Measurements from ENCODE around the gene HYAL4.
"Not testable (repeated sequence)": the region's sequence is repeated elsewhere in the genome, so short reads cannot be mapped to it uniquely, and the experiment has no call there.

The HYAL4 gene, protein sequence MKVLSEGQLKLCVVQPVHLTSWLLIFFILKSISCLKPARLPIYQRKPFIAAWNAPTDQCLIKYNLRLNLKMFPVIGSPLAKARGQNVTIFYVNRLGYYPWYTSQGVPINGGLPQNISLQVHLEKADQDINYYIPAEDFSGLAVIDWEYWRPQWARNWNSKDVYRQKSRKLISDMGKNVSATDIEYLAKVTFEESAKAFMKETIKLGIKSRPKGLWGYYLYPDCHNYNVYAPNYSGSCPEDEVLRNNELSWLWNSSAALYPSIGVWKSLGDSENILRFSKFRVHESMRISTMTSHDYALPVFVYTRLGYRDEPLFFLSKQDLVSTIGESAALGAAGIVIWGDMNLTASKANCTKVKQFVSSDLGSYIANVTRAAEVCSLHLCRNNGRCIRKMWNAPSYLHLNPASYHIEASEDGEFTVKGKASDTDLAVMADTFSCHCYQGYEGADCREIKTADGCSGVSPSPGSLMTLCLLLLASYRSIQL

DNA sequence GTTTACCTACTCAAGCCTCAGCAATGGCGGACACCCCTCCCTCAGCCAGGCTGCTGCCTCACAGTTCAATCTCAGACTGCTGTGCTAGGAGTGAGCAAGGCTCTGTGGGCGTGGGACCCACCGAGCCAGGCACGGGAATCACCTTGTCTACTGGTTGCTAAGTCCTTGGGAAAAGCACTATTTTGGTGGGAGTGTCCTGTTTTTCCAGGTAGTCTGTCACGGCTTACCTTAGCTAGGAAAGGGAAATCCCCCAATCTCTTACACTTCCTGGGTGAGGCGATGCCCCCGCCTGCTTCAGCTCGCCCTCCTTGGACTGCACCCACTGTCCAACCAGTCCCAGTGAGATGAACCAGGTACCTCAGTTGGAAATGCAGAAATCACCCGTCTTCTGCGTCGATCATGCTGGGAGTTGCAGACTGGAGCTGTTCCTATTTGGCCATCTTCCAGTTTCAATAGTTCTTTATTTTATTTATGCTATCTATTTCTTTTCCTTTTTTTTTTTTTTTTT is at the start of gene HYAL4:
Gene HYAL4, plus strand, starts transcription at position 458 of the 508 bp plus-strand sequence. CDS start 23,105 bp downstream, outside the sequence.
- no peak for DNase-seq (ENCODE audit: low spot score)

DNA sequence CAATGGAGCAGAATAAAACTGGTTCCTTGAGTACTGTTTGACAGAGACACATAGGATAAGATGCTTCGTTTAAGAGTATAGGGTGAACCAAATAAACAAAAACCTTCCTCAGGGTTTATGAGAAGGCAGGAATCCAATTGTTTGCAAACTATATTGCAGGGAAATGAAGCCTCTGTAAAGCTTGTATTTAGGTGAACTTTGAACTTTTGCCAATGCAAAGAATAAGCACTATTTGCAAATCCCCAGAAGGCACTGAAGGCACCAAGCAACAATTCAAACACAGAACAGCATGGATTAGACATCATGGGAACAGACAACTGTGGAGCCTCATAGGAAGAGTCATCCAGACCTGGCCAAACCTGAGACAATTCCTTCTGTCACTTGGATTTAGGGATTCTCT is 49.1 kb upstream of the HYAL4 start:
- no peak for DNase-seq (ENCODE audit: low spot score)

DNA sequence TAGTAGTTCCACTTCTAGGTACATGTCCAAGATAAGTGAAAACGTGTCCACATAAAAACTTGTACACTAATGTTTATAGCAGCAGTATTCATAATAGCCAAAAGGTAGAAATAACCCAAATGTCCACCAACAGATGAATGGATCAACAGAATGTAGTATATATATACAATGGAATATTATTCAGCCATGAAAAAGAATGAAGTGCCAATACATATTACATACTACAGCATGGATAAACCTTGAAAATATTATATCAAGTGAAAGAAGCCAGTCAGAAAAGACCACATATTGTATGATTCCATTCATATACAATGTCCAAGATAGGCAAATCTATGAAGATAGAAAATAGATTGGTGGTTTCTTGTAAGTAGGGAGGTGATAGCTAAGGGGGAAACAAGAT is 48.4 kb upstream of the HYAL4 start:
- DNase-seq (ENCODE audit: low spot score), result no peak

DNA sequence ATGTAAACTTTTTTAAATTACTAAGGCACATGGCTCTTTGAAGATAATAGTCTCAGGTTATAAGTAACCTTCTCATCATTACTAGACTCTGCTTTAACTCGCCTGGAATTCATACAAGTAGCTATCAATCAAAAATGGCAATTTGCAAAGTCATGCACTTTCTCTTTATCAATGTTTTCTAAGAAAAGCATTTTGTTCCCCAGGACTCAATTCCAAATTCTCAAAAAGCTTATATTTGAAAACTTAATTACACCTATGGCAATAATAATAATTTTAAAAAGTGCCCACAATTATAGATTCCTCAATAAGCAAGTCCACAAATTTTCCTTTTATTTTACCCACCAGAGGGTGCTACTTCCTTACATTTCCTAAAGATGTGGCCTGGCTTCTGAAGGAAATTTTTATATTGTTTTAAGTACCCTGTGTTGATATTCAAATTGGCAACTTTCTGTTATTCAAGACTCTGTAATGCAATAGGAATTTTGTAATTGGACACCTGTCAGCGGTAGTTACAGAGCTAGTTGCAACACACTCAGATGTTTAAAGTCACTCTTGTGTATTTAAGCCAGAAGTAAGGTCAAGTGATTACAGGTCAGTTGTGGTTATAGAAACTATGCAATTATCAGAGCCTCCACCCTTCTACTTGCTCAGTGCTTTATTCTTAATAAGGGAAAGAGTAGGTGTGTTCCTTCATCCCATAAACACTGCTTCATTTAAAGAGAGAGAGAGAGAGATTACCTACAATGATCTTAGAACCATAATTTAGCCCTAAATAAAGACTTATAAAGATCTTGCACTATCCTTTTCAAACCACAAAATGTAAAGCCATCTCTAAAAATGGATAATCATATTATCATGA is 47.1 kb upstream of the HYAL4 start:
- DNase-seq (ENCODE audit: low spot score), result no peak

DNA sequence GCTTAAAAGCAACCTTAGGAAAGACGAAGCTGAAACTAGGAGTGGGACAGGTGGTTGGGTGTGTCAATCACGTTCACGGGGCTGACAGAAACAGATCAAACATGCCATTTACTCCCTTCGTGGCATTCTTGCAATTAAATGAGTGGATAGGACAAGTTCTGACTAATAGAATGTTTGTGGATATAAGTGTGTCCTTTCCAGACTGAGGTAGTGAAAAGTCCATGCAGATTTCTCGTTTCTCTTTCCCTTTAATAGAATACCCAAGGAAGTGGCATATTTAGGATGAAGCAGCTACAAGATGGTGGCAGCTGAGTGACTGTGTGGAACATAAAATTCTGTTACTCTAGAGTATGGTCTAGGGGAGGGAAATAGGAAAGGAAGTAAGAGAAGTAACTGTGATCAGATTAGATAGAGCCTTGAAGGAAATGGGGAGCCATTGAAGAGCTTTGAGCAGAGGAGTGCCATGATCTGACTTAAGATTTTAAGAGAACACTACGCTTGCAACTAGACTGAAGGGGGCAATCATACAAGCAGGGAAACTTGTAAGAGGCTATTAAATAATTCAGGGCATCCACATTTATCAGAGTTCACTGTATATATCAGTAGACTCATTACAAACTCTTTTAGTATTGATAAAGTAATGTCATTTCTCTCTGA is 46.3 kb upstream of the HYAL4 start:
- no peak for DNase-seq (ENCODE audit: low spot score)

DNA sequence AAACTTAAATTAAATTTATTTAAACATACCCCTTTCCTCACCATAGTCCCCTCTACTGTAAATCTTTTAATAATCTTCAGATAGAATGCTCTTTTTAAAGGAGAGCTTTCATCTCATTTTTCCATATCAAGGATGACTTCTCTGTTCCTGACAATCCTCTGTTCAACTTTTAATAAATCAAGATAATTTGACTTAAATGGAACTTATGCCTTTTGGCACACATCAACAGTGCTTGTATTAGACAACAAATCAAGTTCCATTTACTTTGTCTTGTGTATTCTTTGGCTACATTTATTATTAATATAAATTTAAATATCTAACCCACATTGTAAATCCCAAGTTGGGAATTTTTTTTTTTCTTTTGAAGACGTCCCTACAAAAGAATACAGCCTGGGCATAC is 42.7 kb upstream of the HYAL4 start:
- DNase-seq (ENCODE audit: low spot score), result no peak

DNA sequence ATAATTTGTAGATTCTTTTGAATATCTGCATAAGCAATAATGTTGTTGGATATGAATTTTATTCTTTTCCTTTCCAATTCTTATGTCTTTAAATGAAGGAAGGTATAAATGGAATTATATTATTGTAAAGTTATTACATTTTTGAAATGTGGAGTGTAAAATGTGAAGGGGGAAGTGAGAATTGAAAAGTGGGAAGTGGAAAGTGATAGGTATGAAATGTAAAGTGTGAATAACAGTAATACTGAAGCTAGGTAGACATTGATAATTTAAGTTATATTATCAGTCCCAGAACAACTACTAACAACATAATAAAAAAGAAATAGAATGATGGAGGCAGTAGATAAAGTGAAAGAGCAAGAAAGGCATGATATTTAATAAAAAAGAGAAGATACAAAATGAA is 39.7 kb upstream of the HYAL4 start:
- DNase-seq (ENCODE audit: low spot score), result no peak

DNA sequence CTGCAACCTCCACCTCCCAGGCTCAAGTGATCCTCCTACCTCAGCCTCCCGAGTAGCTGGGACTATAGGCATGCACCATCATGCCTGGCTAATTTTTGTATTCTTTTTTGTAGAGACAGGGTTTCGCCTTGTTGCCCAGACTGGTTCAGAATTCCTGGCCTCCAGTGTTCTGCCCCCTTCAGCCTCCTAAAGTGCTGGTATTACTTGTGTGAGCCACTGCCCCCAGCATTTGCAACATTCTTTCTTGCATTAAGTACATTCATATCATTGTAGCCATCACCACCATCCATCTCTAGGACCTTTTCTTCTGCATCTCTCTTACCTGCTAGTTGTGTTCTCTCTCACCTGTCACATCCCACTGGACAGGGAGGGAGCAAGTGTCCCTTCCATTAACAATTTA is 35.5 kb upstream of the HYAL4 start:
- DNase-seq (ENCODE audit: low spot score), result no peak

DNA sequence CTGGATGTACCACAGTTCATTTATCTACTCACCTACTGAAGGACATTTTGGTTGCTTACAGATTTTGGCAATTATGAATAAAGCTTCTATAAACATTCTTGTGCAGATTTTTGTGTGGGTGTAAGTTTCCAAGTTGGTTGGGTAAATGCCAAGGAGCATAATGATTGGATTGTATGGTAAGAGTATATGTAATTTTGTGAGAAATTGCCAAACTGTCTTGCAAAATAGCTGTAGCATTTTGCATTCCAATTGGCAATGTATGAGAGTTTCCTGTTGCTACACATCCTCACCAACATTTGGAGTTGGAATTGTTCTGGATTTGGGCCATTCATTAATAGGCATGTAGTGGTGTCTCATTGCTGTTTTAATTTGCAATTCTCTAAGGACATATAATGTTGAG is 33.9 kb upstream of the HYAL4 start:
- DNase-seq (ENCODE audit: low spot score), result no peak

DNA sequence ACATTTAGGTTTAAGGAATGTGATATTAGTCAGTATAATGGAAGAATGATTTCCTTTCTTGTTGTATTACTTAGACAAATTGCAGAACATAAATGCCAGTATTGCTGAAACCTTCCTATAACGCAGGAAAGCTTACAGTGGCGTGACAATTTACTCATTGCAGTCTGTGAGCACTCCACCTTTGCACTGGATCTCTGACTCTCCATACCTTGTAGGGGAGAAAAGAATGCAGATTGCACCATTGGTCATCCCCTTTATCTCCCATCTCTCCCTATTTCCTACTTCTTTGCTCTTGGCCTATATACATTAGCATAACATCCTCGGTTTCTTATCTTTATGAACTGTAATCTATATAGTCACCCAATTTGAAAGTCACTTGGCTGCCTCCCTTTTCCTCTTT is 28.1 kb upstream of the HYAL4 start:
- no peak for DNase-seq (ENCODE audit: low spot score)

DNA sequence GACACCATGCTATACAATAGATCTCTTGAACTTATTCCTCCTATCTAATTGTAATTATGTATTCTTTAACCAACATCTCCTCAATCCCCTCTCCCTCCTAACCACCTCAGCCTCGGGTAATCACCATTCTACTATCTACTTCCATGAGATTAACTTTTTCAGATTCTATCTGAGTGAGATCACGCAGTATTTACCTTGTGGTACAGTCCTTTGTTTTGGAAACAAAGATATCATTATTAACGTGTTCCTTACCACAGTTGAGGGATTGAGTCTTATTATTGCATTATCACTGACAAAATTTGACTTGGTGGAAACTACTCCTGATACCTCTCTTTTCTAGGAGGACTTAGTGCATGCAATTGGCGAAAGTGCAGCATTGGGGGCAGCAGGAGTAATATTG is 26.0 kb upstream of the HYAL4 start:
- DNase-seq (ENCODE audit: low spot score), result no peak

DNA sequence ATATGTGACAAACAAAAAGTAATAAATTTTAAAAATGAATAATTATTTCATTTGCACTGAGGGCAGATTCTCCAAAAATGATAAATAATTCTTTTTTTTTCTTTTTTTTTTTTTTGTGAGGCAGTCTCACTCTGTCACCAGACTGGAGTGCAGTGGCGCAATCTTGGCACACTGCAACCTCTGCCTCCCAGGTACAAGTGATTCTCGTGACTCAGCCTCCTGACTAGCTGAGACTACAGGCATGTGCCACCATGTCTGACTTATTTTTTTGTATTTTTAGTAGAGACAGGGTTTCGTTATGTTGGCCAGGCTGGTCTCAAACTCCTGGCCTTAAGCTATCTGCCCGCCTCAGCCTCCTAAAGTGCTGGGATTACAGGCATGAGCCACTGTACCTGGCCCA is 25.2 kb upstream of the HYAL4 start:
- DNase-seq (ENCODE audit: low spot score), result not testable (repeated sequence)

DNA sequence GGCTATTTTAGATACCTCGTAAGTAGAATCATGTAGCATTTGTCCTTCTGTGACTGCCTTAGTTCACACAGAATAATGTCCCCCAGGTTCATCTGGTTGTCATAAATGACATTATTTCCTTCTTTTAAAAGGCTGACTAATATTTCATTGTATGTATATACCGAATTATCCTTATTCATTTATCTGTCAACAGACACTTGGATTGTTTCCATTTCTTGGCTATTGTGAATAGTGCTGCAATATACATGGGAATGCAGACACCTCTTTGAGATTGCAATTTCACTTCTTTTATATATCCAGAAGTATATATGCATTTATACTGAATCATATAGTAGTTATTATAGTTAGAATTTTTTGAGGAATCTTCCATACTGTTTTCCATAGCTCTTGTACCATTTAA is 24.1 kb upstream of the HYAL4 start:
- DNase-seq (ENCODE audit: low spot score), result no peak

DNA sequence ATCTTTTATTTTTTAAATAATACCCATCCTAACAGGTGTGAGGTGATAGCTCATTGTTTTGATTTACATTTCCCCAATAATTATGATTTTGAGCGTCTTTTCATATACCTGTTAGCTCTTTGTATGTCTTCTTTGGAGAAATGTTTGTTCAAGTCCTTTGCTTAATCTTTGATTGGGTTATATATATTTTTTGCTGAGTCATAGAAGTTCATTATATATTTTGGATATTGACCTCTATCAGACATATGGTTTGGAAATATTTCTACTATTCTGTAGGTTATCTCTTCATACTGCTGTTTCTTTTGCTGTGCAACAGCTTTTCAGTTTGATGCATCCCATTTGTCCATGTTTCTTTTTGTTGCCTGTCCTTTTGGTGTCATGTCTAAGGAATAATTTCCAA is 23.6 kb upstream of the HYAL4 start:
- DNase-seq (ENCODE audit: low spot score), result no peak

DNA sequence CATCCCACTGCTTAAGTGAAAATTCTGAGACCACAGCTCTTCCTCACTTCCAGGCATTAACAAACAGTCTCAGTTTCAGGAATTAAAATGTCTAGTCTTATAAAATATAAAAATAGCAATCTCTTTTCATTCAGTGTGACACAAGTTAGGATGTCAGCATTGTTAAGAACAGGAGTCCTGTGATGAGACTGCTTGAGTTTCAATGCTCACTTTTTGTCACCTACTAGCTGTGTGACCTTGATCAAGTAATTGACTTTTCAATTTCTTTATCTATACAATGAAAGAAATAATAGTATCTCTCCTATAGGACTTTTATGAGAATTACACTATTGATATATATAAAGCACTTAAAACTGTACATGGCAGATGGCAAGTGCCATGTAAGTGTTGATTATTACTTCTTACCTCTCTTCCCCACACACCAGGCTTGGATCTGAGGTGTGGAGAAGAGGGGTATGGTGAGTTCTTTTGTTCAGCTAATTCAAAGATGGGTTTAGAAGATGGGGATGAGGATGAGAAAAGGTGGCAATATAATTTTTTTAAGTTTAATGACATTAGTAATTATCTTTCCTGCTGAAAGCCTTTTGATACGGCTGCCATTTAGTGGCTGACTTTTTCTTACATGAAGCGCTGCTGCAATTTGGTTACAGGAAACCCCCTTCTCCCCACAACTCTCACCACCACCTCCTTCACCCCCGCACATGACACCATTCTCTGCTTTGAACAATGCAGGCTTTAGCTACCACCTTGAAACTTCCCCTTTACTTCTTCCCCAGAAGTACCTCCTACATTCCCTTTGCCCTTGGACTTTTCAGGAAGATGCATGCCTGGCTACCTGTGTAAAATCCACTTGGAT is 20.8 kb upstream of the HYAL4 start:
- no peak for DNase-seq (ENCODE audit: low spot score)

DNA sequence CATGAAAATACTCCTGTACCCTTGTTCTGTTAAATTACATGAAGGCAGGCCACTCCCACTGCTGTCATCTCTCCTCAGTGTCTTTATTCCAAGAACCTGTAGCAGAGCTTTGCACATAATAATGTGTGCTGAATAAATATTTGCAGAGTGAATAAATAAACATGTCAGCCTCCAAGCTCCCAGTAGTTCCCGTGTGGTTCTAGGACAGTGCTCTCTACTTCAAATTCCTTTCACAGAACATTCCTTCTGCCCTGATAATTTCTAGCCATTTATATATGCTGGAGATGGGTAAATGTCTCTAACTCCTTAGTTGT is 20.3 kb upstream of the HYAL4 start:
- no peak for DNase-seq (ENCODE audit: low spot score)

DNA sequence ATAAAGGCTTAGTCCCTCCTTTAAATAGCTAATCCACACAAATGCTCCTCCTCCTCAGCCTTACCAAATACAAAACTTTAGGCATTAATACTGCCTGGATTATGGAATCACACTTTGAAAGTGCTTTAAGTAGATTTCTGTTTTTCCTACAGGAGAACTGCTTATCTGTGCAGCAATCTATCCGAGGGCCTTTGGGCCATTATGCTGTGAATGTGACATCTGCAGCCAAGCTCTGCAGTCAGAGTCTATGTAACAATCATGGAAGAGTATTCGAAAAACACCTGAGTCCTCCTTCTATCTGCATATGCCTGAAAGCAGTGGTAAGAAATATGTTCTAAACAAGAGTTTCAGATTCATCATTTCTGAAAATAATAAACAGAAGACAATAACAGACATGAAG is 16.2 kb upstream of the HYAL4 start:
- DNase-seq (ENCODE audit: low spot score), result no peak

DNA sequence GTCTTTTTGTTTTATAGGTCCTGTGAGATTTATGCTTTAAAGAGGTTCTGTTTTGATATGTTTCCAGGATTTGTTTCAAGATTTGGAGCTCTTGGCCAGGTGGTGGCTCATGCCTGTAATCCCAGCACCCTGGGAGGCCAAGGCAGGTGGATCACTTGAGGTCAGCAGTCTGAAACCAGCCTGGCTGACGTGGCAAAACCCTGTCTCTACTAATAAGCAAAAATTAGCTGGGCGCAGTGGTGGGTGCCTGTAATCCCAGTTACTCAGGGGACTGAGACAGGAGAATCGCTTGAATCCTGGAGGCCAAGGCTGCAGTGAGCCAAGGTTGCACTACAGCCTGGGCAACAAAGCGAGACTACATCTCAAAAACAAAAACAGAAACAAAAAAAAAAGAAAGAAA is 8.3 kb upstream of the HYAL4 start:
- no peak for DNase-seq (ENCODE audit: low spot score)

DNA sequence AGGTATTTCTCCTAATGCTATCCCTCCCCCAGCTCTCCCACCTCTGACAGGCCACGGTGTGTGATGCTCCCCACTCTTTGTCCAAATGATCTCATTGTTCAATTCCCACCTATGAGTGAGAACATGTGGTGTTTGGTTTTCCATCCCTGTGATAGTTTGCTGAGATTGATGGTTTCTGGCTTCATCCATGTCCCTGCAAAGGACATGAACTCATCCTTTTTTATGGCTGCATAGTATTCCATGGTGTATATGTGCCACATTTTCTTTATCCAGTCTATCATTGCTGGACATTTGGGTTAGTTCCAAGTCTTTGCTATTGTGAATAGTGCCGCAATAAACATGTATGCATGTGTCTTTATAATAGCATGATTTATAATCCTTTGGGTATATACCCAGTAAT is 5.9 kb upstream of the HYAL4 start:
- not testable (repeated sequence) for DNase-seq (ENCODE audit: low spot score)

DNA sequence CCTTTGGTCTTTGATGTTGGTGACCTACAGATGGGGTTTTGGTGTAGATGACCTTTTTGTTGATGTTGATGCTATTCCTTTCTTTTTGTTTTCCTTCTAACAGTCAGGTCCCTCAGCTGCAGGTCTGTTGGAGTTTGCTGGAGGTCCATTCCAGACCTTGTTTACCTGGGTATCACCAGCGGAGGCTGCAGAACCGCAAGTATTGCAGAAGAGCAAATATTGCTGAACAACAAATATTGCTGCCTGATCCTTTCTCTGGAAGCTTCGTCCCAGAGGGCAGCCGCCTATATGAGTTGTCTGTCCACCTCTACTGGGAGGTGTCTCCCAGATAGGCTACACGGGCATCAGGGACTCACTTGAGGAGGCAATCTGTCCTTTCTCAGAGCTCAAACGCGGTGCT is 827 bp upstream of the HYAL4 start:
- DNase-seq (ENCODE audit: low spot score), result not testable (repeated sequence)

DNA sequence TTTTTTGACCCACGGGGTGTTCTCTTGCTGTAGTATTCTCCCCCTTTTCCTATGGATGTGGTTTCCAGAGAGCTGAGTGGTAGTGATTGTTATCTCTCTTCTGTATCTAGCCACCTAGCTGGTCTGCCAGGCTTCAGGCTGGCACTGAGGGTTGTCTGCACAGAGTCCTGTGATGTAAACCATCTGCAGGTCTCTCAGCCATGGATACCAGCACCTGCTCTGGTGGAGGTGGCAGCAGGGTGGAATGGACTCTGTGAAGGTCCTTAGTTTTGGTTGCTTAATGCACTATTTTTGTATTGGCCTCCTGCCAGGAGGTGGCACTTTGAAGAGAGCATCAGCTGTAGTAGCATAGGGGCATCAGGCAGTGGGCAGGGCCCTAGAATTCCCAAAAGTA is 851 bp downstream of the HYAL4 start:
- no peak for DNase-seq (ENCODE audit: low spot score)

Measured in germinal center (tissue), 1 donor.